Activated CD4-positive, alpha-beta T cell treated with anti-CD3 and anti-CD28 coated beads, Interleukin-10, Interleukin-2, amounts not matched to agents 100 ng/mL and 50 ng/mL, durations not matched to agents 16 hours and 8 hours (primary cell): ENCODE results near the gene HMGB4.

ENCODE experiments used
- DNase-seq: peaks from one replicate; pipeline ENCODE4 v3.0.0-alpha.2; 2020

The HMGB4 gene

DNA sequence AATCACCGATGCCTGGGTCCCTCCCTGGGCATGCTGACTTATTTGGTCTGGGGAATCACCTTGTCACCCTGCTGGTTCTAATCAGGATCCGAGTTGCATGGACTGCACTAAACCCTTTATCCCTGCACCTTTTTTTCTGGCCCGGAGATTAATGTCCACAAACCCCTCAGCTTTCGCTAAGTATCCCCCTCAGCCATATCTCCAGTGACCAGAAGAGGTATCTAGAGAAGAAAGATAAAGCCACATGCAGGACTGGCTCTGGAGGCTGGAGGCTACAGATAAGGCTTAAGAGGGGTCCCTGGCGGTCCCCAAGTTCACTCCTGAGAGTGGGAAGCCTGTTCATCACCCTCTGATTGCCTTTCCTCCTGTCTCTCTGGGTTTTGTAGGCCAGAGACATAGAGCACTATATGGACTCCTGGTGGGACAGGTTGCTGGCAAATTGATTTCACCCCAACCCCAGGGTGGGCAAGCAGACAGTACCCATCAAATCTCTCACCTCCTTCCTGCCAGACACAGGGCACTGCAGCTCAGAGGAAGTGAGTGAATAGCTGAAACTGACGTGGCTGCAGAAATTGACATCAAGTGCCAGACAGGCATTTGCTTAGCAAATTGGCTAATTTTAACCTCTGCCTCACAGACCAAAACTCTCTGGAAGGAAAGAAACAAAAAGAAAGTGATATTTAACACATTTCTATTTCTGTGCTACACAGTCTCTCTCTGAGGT is 38.8 kb downstream of the HMGB4 start:
- no peak for DNase-seq

DNA sequence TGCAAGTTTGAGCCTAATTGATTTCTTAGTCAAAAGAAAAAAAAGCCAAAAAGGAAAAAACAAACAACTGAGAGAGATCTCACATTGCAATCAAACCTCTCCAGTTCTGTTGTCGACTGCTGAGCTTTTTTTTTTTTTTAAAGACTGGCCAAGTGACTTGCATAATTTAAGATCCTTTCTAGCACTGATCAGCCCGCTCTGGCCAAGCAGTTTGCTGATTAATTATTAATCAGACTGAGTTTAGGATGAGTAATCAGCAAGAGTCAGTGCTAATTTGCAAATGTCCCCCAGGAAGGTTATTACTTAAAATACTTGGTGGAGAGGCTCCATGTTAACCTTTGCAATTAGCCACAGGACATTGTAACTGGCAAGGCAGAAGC is 39.3 kb downstream of the HMGB4 start:
- no peak for DNase-seq

DNA sequence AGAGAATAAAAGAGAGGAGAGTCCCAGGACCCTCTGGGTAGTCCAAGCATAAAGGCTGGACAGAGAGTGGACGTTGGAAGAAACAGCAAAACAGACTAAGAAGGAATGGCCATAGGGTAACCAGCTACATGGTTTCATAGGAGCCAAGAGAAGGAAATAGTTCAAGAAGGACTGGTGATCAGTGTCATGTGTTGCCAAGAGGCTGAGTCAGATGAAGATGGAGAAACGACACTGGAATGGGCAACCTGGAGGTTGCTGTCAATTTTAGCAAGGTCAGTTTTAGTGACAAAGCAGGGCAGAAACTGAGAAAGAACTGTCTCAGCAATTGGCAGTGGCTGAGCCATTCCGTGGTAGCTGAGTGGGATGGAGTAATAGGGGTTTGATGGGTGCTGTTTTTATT is 41.4 kb downstream of the HMGB4 start:
- DNase-seq, result no peak

DNA sequence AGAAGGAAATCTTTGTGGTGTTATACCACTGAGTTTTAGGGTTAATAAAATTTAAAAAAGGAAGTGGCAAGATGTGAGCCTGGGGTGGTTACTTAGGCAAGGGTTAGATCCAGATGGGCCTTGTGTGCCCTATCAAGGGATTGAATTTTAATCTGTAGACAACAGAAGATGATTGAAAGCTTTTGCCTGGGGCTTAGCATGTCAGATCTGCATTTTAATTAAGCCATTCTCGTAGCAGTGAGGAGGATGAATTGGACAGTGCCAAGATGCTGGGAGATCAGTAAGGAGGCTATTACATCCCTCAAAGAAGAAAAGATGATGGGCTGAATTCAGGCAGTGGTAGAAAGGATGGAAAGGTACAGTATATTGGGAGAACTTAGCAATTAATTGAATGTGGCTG is 42.3 kb downstream of the HMGB4 start:
- no peak for DNase-seq

DNA sequence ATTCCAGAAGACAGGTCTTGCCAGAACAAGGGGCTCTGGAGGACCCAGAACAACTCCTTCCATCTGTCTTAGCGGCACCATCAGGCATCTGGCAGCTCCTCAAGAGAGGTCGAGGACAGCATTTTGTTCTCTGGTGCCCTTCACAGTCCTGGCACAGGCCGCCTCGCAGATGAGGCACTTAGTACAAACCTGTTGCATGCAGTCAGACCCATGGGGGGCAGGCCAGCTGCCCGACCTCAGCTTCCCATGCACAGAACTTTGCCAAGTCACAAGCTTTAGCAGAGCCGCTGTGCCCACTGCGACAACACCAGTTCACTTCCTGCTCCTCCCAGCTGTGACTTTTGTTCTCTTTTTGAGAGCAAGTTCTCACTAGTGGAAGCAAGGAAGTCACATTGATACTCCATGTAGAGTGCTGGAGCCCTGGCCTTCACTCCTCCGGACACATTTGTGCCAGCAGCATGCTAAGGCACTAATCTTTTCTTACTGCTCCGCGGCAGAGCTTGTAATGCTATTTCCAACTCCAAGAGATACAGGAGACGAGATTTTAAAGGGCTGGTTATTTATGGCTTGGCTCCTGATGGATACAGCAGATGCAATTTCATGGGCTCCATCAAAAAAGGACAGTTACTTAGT is 44.6 kb downstream of the HMGB4 start:
- no peak for DNase-seq
